ENCODE measurements around the gene CASQ1.

DNA sequence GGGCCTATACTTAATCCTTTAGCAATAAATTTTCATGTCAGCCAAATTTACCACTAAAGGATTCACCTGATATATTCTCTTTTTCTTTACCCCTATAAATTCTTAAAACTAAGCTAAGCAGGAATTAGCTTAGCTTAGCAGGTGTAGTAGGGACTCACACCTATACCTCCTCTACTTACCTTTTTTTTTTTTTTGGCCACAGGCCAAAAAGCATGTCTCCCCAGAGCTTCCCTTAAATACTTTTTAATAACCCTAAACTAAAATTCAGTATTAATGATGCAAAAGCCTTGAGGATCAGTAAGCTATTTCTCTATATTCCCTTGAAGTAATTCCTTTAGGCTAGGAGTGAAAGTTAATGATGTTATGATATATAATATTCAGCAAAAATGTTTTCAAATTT is 38.1 kb downstream of the CASQ1 start:
- TF ChIP-seq, protein P1, sequence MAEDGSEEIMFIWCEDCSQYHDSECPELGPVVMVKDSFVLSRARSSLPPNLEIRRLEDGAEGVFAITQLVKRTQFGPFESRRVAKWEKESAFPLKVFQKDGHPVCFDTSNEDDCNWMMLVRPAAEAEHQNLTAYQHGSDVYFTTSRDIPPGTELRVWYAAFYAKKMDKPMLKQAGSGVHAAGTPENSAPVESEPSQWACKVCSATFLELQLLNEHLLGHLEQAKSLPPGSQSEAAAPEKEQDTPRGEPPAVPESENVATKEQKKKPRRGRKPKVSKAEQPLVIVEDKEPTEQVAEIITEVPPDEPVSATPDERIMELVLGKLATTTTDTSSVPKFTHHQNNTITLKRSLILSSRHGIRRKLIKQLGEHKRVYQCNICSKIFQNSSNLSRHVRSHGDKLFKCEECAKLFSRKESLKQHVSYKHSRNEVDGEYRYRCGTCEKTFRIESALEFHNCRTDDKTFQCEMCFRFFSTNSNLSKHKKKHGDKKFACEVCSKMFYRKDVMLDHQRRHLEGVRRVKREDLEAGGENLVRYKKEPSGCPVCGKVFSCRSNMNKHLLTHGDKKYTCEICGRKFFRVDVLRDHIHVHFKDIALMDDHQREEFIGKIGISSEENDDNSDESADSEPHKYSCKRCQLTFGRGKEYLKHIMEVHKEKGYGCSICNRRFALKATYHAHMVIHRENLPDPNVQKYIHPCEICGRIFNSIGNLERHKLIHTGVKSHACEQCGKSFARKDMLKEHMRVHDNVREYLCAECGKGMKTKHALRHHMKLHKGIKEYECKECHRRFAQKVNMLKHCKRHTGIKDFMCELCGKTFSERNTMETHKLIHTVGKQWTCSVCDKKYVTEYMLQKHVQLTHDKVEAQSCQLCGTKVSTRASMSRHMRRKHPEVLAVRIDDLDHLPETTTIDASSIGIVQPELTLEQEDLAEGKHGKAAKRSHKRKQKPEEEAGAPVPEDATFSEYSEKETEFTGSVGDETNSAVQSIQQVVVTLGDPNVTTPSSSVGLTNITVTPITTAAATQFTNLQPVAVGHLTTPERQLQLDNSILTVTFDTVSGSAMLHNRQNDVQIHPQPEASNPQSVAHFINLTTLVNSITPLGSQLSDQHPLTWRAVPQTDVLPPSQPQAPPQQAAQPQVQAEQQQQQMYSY (CRISPR knock-in tag; IDR thresholded peaks at IDR 0.05) = no peak
- no peak for TF ChIP-seq ZNF232 (CRISPR knock-in tag; IDR thresholded peaks at IDR 0.05)

Measured in WTC11 (cell line).